ENCODE measurements around the gene UNC80.
A peak's percentile ranks its signal among the peaks of the same experiment; 100 is the strongest.

The UNC80 gene

GRCh38 chr2:209960676-209961630, 189.3 kb downstream of the UNC80 start:
- Histone ChIP-seq H2AFZ (ENCODE audit: low read depth, low read length, severe bottlenecking) (no peak overlapping the region), H3K4me2 (ENCODE audit: low read depth, low read length, poor library complexity, severe bottlenecking) (no peak overlapping the region), H3K9me2 (replicated peaks; ENCODE audit: insufficient read depth, low read length) (no peaks in the 10 kb centered on the region), H3K4me3 (ENCODE audit: insufficient read depth, low read length, poor library complexity, severe bottlenecking) (no peak overlapping the region), H3K27ac (ENCODE audit: low read depth, low read length) (no peak overlapping the region), H4K20me1 (ENCODE audit: low read depth, low read length) (no peaks in the 10 kb centered on the region), H3K79me2 (ENCODE audit: insufficient read depth, low read length) (no peaks in the 10 kb centered on the region), H3F3A (ENCODE audit: insufficient read depth) (no peaks in the 10 kb centered on the region), H3K36me3 (ENCODE audit: low read length) (no peaks in the 10 kb centered on the region), H3K9ac (ENCODE audit: low read length) (no peak overlapping the region), H3K27me3 (ENCODE audit: low read length) (no peaks in the 10 kb centered on the region), H3K9me3 (ENCODE audit: insufficient read depth, low read length) (no peaks in the 10 kb centered on the region)
- TF ChIP-seq EZH2phosphoT487 (conservative IDR thresholded peaks at IDR 0.05; ENCODE audit: low read length), result no peak
- TF ChIP-seq, protein P1, sequence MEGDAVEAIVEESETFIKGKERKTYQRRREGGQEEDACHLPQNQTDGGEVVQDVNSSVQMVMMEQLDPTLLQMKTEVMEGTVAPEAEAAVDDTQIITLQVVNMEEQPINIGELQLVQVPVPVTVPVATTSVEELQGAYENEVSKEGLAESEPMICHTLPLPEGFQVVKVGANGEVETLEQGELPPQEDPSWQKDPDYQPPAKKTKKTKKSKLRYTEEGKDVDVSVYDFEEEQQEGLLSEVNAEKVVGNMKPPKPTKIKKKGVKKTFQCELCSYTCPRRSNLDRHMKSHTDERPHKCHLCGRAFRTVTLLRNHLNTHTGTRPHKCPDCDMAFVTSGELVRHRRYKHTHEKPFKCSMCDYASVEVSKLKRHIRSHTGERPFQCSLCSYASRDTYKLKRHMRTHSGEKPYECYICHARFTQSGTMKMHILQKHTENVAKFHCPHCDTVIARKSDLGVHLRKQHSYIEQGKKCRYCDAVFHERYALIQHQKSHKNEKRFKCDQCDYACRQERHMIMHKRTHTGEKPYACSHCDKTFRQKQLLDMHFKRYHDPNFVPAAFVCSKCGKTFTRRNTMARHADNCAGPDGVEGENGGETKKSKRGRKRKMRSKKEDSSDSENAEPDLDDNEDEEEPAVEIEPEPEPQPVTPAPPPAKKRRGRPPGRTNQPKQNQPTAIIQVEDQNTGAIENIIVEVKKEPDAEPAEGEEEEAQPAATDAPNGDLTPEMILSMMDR (IDR thresholded peaks at IDR 0.05; ENCODE audit: insufficient read depth, low read length, poor library complexity, severe bottlenecking), result peak; percentile 45

- no peaks in the 10 kb centered on the region for H4K20me1 ChIP-seq (ENCODE audit: low read depth, low read length)
- no peak overlapping the region for H3K4me2 ChIP-seq (ENCODE audit: low read depth, low read length, poor library complexity, severe bottlenecking)
- H3F3A ChIP-seq (ENCODE audit: insufficient read depth), result no peaks in the 10 kb centered on the region
- H3K9me2 ChIP-seq (replicated peaks; ENCODE audit: insufficient read depth, low read length), result no peaks in the 10 kb centered on the region
- no peak overlapping the region for H2AFZ ChIP-seq (ENCODE audit: low read depth, low read length, severe bottlenecking)
- no peak overlapping the region for H3K9ac ChIP-seq (ENCODE audit: low read length)
- no peaks in the 10 kb centered on the region for H3K79me2 ChIP-seq (ENCODE audit: insufficient read depth, low read length)
- H3K27me3 ChIP-seq (ENCODE audit: low read length), result no peaks in the 10 kb centered on the region
- no peak overlapping the region for H3K27ac ChIP-seq (ENCODE audit: low read depth, low read length)
- H3K4me3 ChIP-seq (ENCODE audit: insufficient read depth, low read length, poor library complexity, severe bottlenecking), result no peak overlapping the region
- no peaks in the 10 kb centered on the region for H3K9me3 ChIP-seq (ENCODE audit: insufficient read depth, low read length)
- TF ChIP-seq, protein P1 (IDR thresholded peaks at IDR 0.05; ENCODE audit: insufficient read depth, low read length, poor library complexity, severe bottlenecking), result no peak
- no peak for TF ChIP-seq EZH2phosphoT487 (conservative IDR thresholded peaks at IDR 0.05; ENCODE audit: low read length)
- no peaks in the 10 kb centered on the region for H3K36me3 ChIP-seq (ENCODE audit: low read length)
These were observed 194.1 kb downstream of the UNC80 start for GRCh38 chr2:209965723-209966122.

DNA sequence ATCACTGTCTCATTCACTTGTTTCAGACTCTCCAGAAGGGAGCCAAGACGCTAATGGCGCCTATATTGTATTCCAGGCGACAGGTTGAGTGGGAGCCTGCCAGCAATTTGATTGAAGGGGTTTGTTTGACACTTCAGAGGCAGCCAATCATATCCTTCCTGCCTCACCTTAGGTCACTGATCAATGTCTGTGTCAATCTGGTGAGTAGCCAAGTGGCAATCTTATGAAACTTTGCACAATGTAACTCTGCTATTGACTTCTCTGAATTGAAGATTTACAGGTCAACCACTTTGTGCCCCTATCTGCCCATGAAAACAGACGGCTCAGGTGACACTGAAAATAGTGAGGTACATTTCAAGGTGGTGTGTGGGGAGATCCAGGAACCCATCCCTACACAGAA, 198.1 kb downstream of the UNC80 start:
- TF ChIP-seq EZH2phosphoT487 (conservative IDR thresholded peaks at IDR 0.05; ENCODE audit: low read length), result no peak
- TF ChIP-seq, protein P1 (IDR thresholded peaks at IDR 0.05; ENCODE audit: insufficient read depth, low read length, poor library complexity, severe bottlenecking), result no peak
- H3K9me2 ChIP-seq (replicated peaks; ENCODE audit: insufficient read depth, low read length), result no peaks in the 10 kb centered on the region
- no peak overlapping the region for H3K4me3 ChIP-seq (ENCODE audit: insufficient read depth, low read length, poor library complexity, severe bottlenecking)
- H3K79me2 ChIP-seq (ENCODE audit: insufficient read depth, low read length), result no peaks in the 10 kb centered on the region
- H3K36me3 ChIP-seq (ENCODE audit: low read length), result no peaks in the 10 kb centered on the region
- no peak overlapping the region for H3K27ac ChIP-seq (ENCODE audit: low read depth, low read length)
- no peak overlapping the region for H2AFZ ChIP-seq (ENCODE audit: low read depth, low read length, severe bottlenecking)
- no peak overlapping the region for H3K4me2 ChIP-seq (ENCODE audit: low read depth, low read length, poor library complexity, severe bottlenecking)
- no peaks in the 10 kb centered on the region for H3F3A ChIP-seq (ENCODE audit: insufficient read depth)
- H3K9ac ChIP-seq (ENCODE audit: low read length), result no peak overlapping the region
- no peaks in the 10 kb centered on the region for H3K27me3 ChIP-seq (ENCODE audit: low read length)
- H3K9me3 ChIP-seq (ENCODE audit: insufficient read depth, low read length), result no peaks in the 10 kb centered on the region
- no peaks in the 10 kb centered on the region for H4K20me1 ChIP-seq (ENCODE audit: low read depth, low read length)

Measured in SU-DHL-6 (cell line).